Fibroblast of lung (primary cell): ENCODE data around the gene TPRKB. TPM values are rescaled to one million over a fixed set of nuclear protein-coding genes. Genes with fewer than 3 reads are reported as not detected.
"Not testable (repeated sequence)": the region's sequence is repeated elsewhere in the genome, so short reads cannot be mapped to it uniquely, and the experiment has no call there.

Experiments
- DNase-seq, 2 donors: peaks; one replicate each; pipeline versions ENCODE4 v3.0.0 to v3.0.0-alpha.2; 2010; ENCODE audit warnings: low read depth in 2 of 2
- H2AFZ ChIP-seq: 2 replicates; pipeline ENCODE4 v1.5.1; 2012; ENCODE audit warnings: low read length, control low read depth, inconsistent platforms
- H3K27ac ChIP-seq: 2 replicates; pipeline ENCODE4 v1.5.1; 2011; ENCODE audit warnings: low read length, control low read depth; ENCODE audit not compliant: insufficient read depth
- H3K27me3 ChIP-seq: 2 replicates; pipeline ENCODE4 v1.5.1; 2011; ENCODE audit warnings: mild to moderate bottlenecking, low read length; ENCODE audit not compliant: control insufficient read depth, insufficient read depth
- H3K36me3 ChIP-seq: 2 replicates; pipeline ENCODE4 v1.5.1; 2011; ENCODE audit warnings: low read length; ENCODE audit not compliant: control insufficient read depth, insufficient read depth
- H3K4me1 ChIP-seq: 2 replicates; pipeline ENCODE4 v1.5.1; 2011; ENCODE audit warnings: low read length; ENCODE audit not compliant: control insufficient read depth, insufficient read depth; ENCODE audit errors: extremely low read depth
- H3K4me2 ChIP-seq: 2 replicates; pipeline ENCODE4 v1.5.1; 2011; ENCODE audit warnings: low read length, control low read depth; ENCODE audit not compliant: insufficient read depth; ENCODE audit errors: extremely low read depth
- H3K4me3 ChIP-seq, 4 experiments: fragments of 200-600 bp in 1 of 4; sonication (generic) in 1 of 4; replicated peaks in 1 of 4; 2 replicates each; pipeline ENCODE4 v1.5.1; 2011 to 2016; ENCODE audit warnings: low read length in 4 of 4, low read depth in 3 of 4, mild to moderate bottlenecking in 3 of 4, control low read depth in 2 of 4, inconsistent platforms in 1 of 4, mixed read lengths in 1 of 4; ENCODE audit not compliant: insufficient read depth in 1 of 4; ENCODE audit errors: control extremely low read depth in 1 of 4
- H3K79me2 ChIP-seq: 2 replicates; pipeline ENCODE4 v1.5.1; 2012; ENCODE audit warnings: mild to moderate bottlenecking, low read length, inconsistent platforms; ENCODE audit not compliant: control insufficient read depth, insufficient read depth
- H3K9ac ChIP-seq: 2 replicates; pipeline ENCODE4 v1.5.1; 2011; ENCODE audit warnings: mild to moderate bottlenecking, low read length, control low read depth; ENCODE audit not compliant: insufficient read depth
- H3K9me3 ChIP-seq: 2 replicates; pipeline ENCODE4 v1.5.1; 2012; ENCODE audit warnings: low read depth, low read length; ENCODE audit not compliant: control insufficient read depth, insufficient read depth
- H4K20me1 ChIP-seq: 2 replicates; pipeline ENCODE4 v1.5.1; 2011; ENCODE audit warnings: low read length; ENCODE audit not compliant: control insufficient read depth, insufficient read depth; ENCODE audit errors: extremely low read depth
- CTCF ChIP-seq, 2 donors: IDR thresholded peaks in 1 of 2; conservative IDR thresholded peaks in 1 of 2; 1 replicate in 1 of 2; 2 replicates in 1 of 2; pipeline ENCODE4 v1.5.1; 2011 to 2012; ENCODE audit warnings: low read length in 2 of 2, control low read depth in 1 of 2, inconsistent platforms in 1 of 2, low read depth in 1 of 2, mild to moderate bottlenecking in 1 of 2
- EZH2 ChIP-seq: IDR thresholded peaks from 2 replicates; pipeline ENCODE4 v1.5.1; 2012; ENCODE audit warnings: low read length, control low read depth, mild to moderate bottlenecking; ENCODE audit errors: missing control alignments
- polyA plus RNA-seq, 2 donors: library from polyadenylated mRNA; depleted of rRNA in 1 of 2; stranded (reverse) in 1 of 2; unstranded in 1 of 2; fragments of >200 nt; gene quantifications; 2 replicates each; pipeline ENCODE4 v1.2.1, GENCODE V29; 2011 to 2012; ENCODE audit warnings: missing spikeins in 1 of 2
- total RNA-seq: library from RNA; depleted of rRNA; stranded (reverse); fragments of >200 nt; gene quantifications from 2 replicates; pipeline ENCODE4 v1.2.1, GENCODE V29; 2014

The TPRKB gene
- total and polyA plus RNA-seq, 2 donors (not counting 1 experiment from before 2014, with no cell fraction given): 16.5 to 26.8 TPM

- no peak for TF ChIP-seq CTCF (conservative IDR thresholded peaks at IDR 0.05 in 1 of 2, IDR thresholded peaks at IDR 0.05 in 1 of 2; ENCODE audit: low read depth in 1 of 2, low read length in 2 of 2)
- TF ChIP-seq EZH2: no peak
- H3K36me3 ChIP-seq: peaks cover 6% of the 10 kb centered on the region
- H3K27ac ChIP-seq: no peak overlapping the region
These were observed 6.3 kb downstream of the TPRKB start for GRCh38 chr2:73730810-73731209.

DNA sequence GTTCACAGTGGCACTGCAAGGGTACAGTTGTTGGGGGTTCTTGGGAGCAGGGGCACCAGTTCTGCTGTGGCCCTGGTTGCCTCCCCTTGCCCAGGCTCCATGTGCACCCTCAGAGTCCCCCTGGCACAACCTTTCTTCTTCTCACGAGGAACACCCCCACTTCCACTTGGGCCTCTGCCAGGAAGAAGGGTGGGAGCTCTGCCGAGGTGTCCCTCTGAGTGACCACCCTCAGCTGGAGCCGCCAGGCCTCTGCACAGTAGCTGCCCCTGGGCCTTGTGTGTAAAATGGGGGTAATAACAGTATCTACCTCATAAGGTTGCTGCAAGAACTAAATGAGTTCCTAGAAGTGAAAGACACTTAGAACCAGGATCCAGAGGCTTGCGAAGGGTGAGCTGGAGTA, 8.4 kb downstream of the TPRKB start:
- no peak for DNase-seq
- Histone ChIP-seq H3K9ac (no peak overlapping the region), H3K36me3 (peaks cover 6% of the 10 kb centered on the region), H3K79me2 (no peaks in the 10 kb centered on the region), H3K9me3 (no peaks in the 10 kb centered on the region), H3K4me1 (no peaks in the 10 kb centered on the region), H3K27me3 (no peaks in the 10 kb centered on the region), H3K4me3 (no peak overlapping the region), H3K27ac (no peak overlapping the region), H3K4me2 (no peak overlapping the region), H4K20me1 (no peaks in the 10 kb centered on the region), H2AFZ (no peak overlapping the region)
- no peak for TF ChIP-seq EZH2
- no peak for TF ChIP-seq CTCF (conservative IDR thresholded peaks at IDR 0.05 in 1 of 2, IDR thresholded peaks at IDR 0.05 in 1 of 2; ENCODE audit: low read depth in 1 of 2, low read length in 2 of 2)

More at GRCh38 chr2:73730810-73731209, 6.3 kb downstream of the TPRKB start:
- H3K4me3 ChIP-seq: no peak overlapping the region
- no peaks in the 10 kb centered on the region for H4K20me1 ChIP-seq
- no peak overlapping the region for H3K4me2 ChIP-seq
- no peak overlapping the region for H2AFZ ChIP-seq
- H3K4me1 ChIP-seq: no peaks in the 10 kb centered on the region
- H3K9me3 ChIP-seq: no peaks in the 10 kb centered on the region
- H3K79me2 ChIP-seq: peaks cover 2% of the 10 kb centered on the region
- no peaks in the 10 kb centered on the region for H3K27me3 ChIP-seq
- no peak for DNase-seq
- no peak overlapping the region for H3K9ac ChIP-seq

DNA sequence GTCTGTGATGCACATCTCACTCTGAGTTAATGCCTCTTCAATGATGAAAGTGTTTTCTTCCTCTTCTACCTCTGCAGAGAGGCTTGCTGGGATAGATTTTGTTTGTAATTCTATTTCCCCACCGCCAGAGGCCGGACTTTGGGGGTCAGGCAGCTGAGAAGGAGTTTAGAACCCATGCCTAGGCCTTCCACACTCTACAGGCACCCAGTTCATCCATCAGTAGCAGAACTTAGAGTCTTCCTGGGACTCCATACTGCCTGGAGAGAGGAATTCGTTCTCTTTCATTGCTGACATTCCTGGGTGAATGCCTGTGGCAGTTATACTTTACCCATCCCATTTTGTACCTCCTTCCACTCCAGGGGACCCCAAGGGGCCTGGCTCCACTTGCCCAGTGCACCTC, 9.1 kb downstream of the TPRKB start:
- no peak overlapping the region for H3K27ac ChIP-seq
- H4K20me1 ChIP-seq: no peaks in the 10 kb centered on the region
- H2AFZ ChIP-seq: no peak overlapping the region
- DNase-seq: no peak
- no peak overlapping the region for H3K4me3 ChIP-seq
- H3K36me3 ChIP-seq: peaks cover 6% of the 10 kb centered on the region
- TF ChIP-seq EZH2 (no peak), CTCF (conservative IDR thresholded peaks at IDR 0.05 in 1 of 2, IDR thresholded peaks at IDR 0.05 in 1 of 2; ENCODE audit: low read depth in 1 of 2, low read length in 2 of 2) (no peak)
- no peak overlapping the region for H3K9ac ChIP-seq
- no peaks in the 10 kb centered on the region for H3K9me3 ChIP-seq
- no peak overlapping the region for H3K4me2 ChIP-seq
- no peaks in the 10 kb centered on the region for H3K4me1 ChIP-seq
- no peaks in the 10 kb centered on the region for H3K79me2 ChIP-seq
- no peaks in the 10 kb centered on the region for H3K27me3 ChIP-seq

DNA sequence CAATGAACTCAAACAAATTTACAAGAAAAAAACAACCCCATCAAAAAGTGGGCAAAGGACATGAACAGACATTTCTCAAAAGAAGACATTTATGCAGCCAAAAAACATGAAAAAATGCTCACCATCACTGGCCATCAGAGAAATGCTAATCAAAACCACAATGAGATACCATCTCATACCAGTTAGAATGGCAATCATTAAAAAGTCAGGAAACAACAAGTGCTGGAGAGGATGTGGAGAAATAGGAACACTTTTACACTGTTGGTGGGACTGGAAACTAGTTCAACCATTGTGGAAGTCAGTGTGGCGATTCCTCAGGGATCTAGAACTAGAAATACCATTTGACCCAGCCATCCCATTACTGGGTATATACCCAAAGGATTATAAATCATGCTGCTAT, 10.5 kb downstream of the TPRKB start:
- H3K27ac ChIP-seq, H4K20me1 ChIP-seq, H3K4me1 ChIP-seq, H2AFZ ChIP-seq, H3K36me3 ChIP-seq, H3K9me3 ChIP-seq, H3K9ac ChIP-seq, DNase-seq, H3K4me2 ChIP-seq, H3K4me3 ChIP-seq, H3K27me3 ChIP-seq, H3K79me2 ChIP-seq: not testable (repeated sequence)
